KMS-11 (cell line): ENCODE results near the gene KRTAP13-2.
A peak's percentile ranks its signal among the peaks of the same experiment; 100 is the strongest.

Experiments
- H2AFZ ChIP-seq: fragments of 200-600 bp; sonication (generic); 2 replicates; pipeline ENCODE4 v1.6.1; 2016; ENCODE audit warnings: antibody characterized with exemption, mixed run types, low read depth
- H3K27ac ChIP-seq: fragments of 200-600 bp; sonication (generic); 2 replicates; pipeline ENCODE4 v1.6.1; 2016; ENCODE audit warnings: mild to moderate bottlenecking, mixed run types
- H3K27me3 ChIP-seq: fragments of 200-600 bp; sonication (generic); 2 replicates; pipeline ENCODE4 v1.6.1; 2017; ENCODE audit warnings: mild to moderate bottlenecking, low read depth, mixed run types, moderate library complexity; ENCODE audit not compliant: insufficient read depth
- H3K36me3 ChIP-seq: fragments of 200-600 bp; sonication (generic); 2 replicates; pipeline ENCODE4 v1.6.1; 2017; ENCODE audit warnings: mild to moderate bottlenecking, mixed run types; ENCODE audit not compliant: insufficient read depth
- H3K4me1 ChIP-seq: fragments of 200-600 bp; sonication (generic); 2 replicates; pipeline ENCODE4 v1.6.1; 2016; ENCODE audit warnings: mild to moderate bottlenecking, low read depth, mixed run types; ENCODE audit not compliant: poor library complexity, severe bottlenecking
- H3K4me2 ChIP-seq: fragments of 200-600 bp; sonication (generic); 2 replicates; pipeline ENCODE4 v1.7.0; 2016; ENCODE audit warnings: mild to moderate bottlenecking, mixed run types
- H3K4me3 ChIP-seq: fragments of 200-600 bp; sonication (generic); IDR thresholded peaks from 2 replicates; pipeline ENCODE4 v1.6.1; 2017; ENCODE audit warnings: low read depth, low read length, mixed read lengths; ENCODE audit not compliant: insufficient read depth
- H3K79me2 ChIP-seq: fragments of 200-600 bp; sonication (generic); 2 replicates; pipeline ENCODE4 v1.6.1; 2016; ENCODE audit warnings: low read depth, mixed run types; ENCODE audit not compliant: insufficient read depth
- H3K9ac ChIP-seq: fragments of 200-600 bp; sonication (generic); 2 replicates; pipeline ENCODE4 v1.6.1; 2016; ENCODE audit warnings: mild to moderate bottlenecking, mixed run types
- H4K20me1 ChIP-seq: fragments of 200-600 bp; sonication (generic); 2 replicates; pipeline ENCODE4 v1.6.1; 2016; ENCODE audit warnings: mild to moderate bottlenecking, mixed run types; ENCODE audit not compliant: insufficient read depth
- CTCF ChIP-seq: fragments of 200-600 bp; sonication (generic); conservative IDR thresholded peaks from 2 replicates; pipeline ENCODE4 v1.6.1; 2017; ENCODE audit warnings: low read depth, mild to moderate bottlenecking, antibody characterized with exemption, low read length, moderate library complexity, mixed read lengths

Gene KRTAP13-2

DNA sequence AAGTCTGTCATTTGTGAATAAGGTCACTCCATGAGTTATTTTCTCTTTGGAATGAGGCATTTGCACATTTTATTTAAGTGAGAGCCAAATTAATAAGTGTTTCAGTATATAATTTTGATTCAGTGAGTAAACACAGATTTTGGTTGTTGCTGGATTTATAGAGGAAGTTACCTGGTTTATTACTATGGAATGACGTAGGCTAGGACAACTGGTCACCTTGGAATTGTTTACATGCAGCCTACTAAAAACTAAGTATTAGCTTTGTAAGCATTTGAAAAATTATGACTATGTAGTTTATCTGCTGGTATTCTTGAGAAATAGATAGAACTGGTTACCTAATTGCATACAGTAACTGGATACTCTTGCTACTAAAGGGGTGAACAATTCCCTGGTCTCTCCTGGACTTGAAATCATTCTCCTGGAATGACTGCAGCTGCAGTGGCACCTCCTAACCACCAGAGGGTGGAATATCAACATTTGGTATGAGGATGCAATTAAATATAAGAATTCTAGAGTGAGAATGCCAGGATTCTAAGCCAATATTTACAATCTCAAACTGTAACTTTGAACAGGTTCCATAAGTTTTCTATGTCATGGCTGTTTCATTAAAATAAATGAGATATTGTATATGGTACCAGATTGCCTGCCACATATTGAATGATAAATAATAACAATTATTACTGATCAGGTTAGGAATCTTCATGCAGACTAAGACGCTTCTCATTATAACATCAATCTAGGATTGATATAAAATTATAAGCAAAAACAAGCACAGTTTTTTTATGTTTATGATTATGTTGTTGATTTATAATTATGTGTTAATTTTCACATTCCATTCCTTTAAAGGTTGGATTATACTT, 31.1 kb downstream of the KRTAP13-2 start:
- Histone ChIP-seq H3K36me3 (no peaks in the 10 kb centered on the region), H4K20me1 (no peaks in the 10 kb centered on the region), H3K27me3 (no peaks in the 10 kb centered on the region), H3K9ac (no peak overlapping the region), H3K27ac (no peak overlapping the region), H3K79me2 (no peaks in the 10 kb centered on the region), H3K4me3 (no peak overlapping the region), H2AFZ (no peak overlapping the region), H3K4me2 (no peak overlapping the region), H3K4me1 (no peaks in the 10 kb centered on the region)
- TF ChIP-seq CTCF, result peak; percentile 98

DNA sequence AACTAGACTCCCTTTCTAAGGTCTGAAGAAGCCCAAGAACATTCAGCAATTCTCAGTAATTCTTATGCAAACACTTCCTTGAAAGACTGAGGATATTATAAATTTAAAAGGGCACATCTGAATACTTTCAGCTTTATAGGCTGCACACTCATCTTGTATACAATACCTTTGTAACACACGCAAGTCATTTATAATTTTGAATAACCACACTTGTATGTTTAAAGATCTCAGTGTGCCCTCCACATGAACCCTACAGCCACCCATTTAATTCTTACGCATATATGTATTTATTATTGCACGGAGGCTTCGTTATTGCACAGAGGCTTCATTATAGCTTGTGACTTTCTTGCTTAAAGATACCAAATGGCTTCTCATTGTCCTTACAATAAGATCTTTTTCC, 33.4 kb downstream of the KRTAP13-2 start:
- Histone ChIP-seq H3K27ac (no peak overlapping the region), H3K4me3 (no peak overlapping the region), H3K27me3 (no peaks in the 10 kb centered on the region), H2AFZ (no peak overlapping the region), H3K9ac (no peak overlapping the region), H3K4me2 (no peak overlapping the region), H3K79me2 (no peaks in the 10 kb centered on the region), H4K20me1 (no peaks in the 10 kb centered on the region), H3K36me3 (no peaks in the 10 kb centered on the region), H3K4me1 (no peaks in the 10 kb centered on the region)
- no peak for TF ChIP-seq CTCF

- Histone ChIP-seq H2AFZ (no peak overlapping the region), H3K27ac (no peak overlapping the region), H3K79me2 (no peaks in the 10 kb centered on the region), H3K4me2 (no peak overlapping the region), H3K9ac (no peak overlapping the region), H3K4me3 (no peak overlapping the region), H4K20me1 (no peaks in the 10 kb centered on the region), H3K27me3 (no peaks in the 10 kb centered on the region), H3K4me1 (no peaks in the 10 kb centered on the region), H3K36me3 (no peaks in the 10 kb centered on the region)
- no peak for TF ChIP-seq CTCF
These were observed 34.3 kb downstream of the KRTAP13-2 start for GRCh38 chr21:30337772-30338171.

- no peak for TF ChIP-seq CTCF
- no peaks in the 10 kb centered on the region for H3K79me2 ChIP-seq
- H3K4me2 ChIP-seq, result no peak within 1 kb of the TSS
- no peaks in the 10 kb centered on the region for H4K20me1 ChIP-seq
- no peak within 1 kb of the TSS for H3K4me3 ChIP-seq
- H3K9ac ChIP-seq, result no peak within 1 kb of the TSS
- H3K27ac ChIP-seq, result no peak within 1 kb of the TSS
- H3K4me1 ChIP-seq, result no peaks in the 10 kb centered on the region
- no peaks in the 10 kb centered on the region for H3K27me3 ChIP-seq
- no peaks in the 10 kb centered on the region for H3K36me3 ChIP-seq
- H2AFZ ChIP-seq, result no peak within 1 kb of the TSS
These were observed 34.8 kb downstream of the KRTAP13-2 start, which contains the start of gene KRTAP27-1 for GRCh38 chr21:30337276-30337744. KRTAP27-1 (minus strand) TSS chr21:30337694; CDS start chr21:30337668, 26 bp downstream.
